Measurements from ENCODE around the gene BIN1. TPM values are rescaled to one million over a fixed set of nuclear protein-coding genes. Genes with fewer than 3 reads are reported as not detected.

The BIN1 gene
- total RNA-seq, 1 donor from 2014 or later: 71.6 TPM

DNA sequence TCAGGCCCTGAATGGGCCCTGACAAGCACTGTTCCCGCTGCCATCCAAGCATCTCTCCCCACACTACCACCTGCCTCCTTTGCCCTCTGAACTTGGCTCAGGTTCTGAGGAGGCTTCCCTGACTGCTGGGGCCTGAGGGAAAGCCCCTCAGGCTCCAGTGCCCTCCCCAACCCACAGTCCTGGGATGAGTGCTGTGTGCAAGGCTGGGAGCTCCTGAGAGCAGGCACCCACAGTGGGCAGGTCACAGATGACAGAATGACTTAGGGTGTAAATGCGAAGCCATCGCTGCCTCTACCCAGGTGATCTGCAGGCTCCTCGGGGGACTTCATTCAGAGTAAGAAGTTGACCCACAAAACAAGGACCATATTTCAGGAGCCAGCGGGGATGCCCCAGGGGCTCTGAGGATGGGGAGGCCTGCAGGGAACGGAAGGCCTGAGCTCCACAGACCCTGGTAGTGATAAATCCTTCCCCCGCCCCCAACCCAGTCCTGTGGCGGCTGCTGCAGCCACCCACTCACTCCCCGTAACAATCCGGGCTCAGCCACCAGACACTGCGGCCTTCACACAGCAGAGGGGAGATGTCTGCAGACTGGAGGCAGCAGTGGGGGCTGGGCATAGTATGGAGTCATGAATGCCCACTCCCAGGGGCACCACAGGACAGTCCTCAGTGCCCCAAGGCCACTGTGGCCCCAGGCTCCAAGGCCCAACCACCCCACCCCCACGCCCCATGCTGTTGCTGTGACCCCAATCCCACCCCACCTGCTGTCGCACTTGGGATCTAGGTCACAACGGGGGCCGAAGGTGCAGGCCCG is 8.9 kb downstream of the BIN1 start:
- Histone ChIP-seq H3K27ac (no peak overlapping the region), H3K4me1 (peaks cover 0 to 20% of the 10 kb centered on the region in 2 donors), H3K27me3 (no peaks in the 10 kb centered on the region), H3K9me3 (no peaks in the 10 kb centered on the region), H3K36me3 (no peaks in the 10 kb centered on the region), H3K4me3 (no peak overlapping the region)
- TF ChIP-seq CTCF (IDR thresholded peaks at IDR 0.05): no peak
- no peak for DNase-seq (ENCODE audit: low spot score in 2 of 2)
- intact Hi-C loops (cut with DNase I): no loop called here

DNA sequence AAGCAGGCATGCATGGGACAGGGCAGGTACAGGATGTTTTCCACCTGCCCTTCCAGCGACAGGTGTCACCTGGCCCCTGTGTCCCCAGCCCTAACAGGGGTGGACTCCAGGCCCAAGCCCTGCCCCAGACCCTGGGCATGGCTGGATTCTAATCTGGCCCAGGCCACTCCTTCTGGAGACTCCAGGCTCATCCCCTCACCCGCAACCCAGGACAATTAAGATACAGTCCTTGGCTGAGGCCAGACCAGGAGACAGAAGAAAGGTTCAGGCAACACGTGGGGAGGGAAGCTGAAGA is 9.5 kb downstream of the BIN1 start:
- H3K27me3 ChIP-seq: no peaks in the 10 kb centered on the region
- H3K27ac ChIP-seq: no peak overlapping the region
- no peak for DNase-seq (ENCODE audit: low spot score in 2 of 2)
- no peaks in the 10 kb centered on the region for H3K36me3 ChIP-seq
- intact Hi-C loops (cut with DNase I): no loop called here
- TF ChIP-seq CTCF (IDR thresholded peaks at IDR 0.05): no peak
- peaks cover 0 to 20% of the 10 kb centered on the region in 2 donors for H3K4me1 ChIP-seq
- H3K4me3 ChIP-seq: no peak overlapping the region
- H3K9me3 ChIP-seq: no peaks in the 10 kb centered on the region

- Histone ChIP-seq H3K4me3 (no peak overlapping the region), H3K27me3 (no peaks in the 10 kb centered on the region), H3K4me1 (peaks cover 0 to 20% of the 10 kb centered on the region in 2 donors), H3K36me3 (no peaks in the 10 kb centered on the region), H3K27ac (no peak overlapping the region), H3K9me3 (no peaks in the 10 kb centered on the region)
- TF ChIP-seq CTCF (IDR thresholded peaks at IDR 0.05): no peak
- no peak for DNase-seq (ENCODE audit: low spot score in 2 of 2)
- intact Hi-C loops (cut with DNase I): no loop called here
Measured at GRCh38 chr2:127096718-127097470, 10.1 kb downstream of the BIN1 start.

DNA sequence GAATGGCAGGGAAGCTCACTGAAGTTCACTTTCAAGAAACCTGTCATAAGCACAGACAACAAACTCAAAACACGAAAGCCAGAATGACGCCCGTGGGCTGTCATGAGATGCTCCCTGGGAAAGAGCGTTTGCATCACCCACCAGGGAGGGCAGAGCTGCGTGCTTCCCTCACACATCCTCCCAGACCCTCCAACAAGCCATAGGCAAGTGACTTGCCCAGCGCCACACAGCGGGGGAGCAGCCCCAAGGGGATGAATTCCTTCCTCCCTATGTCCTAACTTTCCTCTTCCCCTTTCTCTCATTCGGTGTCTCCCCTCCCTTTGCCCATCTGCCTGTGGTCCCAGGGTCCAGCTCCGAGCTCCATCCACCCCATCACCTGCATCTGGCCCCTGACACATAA is 10.7 kb downstream of the BIN1 start:
- intact Hi-C loops (cut with DNase I): no loop called here
- H3K9me3 ChIP-seq: no peaks in the 10 kb centered on the region

DNA sequence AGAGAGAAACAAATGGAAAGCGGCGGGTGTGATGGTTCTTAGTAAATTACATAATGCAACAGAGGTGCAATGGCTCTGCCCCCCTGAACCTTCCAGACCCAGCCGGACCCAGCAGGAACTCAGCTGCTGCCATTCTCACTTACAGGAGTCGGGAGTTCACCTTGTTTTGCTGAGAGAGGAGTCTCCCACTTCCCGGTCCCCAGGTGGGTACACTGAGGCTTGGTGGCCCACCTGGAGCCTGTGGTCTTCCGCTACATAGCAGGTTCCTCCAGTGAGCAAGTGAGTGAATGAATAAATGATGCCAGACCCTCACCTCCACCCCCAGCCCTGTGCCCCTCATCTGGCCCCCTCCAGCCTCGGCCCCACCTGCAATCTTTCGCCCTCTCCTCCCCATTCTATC is 11.2 kb downstream of the BIN1 start:
- no peaks in the 10 kb centered on the region for H3K36me3 ChIP-seq
- intact Hi-C loops (cut with DNase I): no loop called here
- H3K27ac ChIP-seq: no peak overlapping the region
- no peaks in the 10 kb centered on the region for H3K27me3 ChIP-seq
- TF ChIP-seq CTCF (IDR thresholded peaks at IDR 0.05): no peak
- H3K9me3 ChIP-seq: no peaks in the 10 kb centered on the region
- H3K4me1 ChIP-seq: peaks cover 0 to 20% of the 10 kb centered on the region in 2 donors
- no peak overlapping the region for H3K4me3 ChIP-seq
- DNase-seq (ENCODE audit: low spot score in 2 of 2): no peak

More for the DNA sequence above, 10.7 kb downstream of the BIN1 start:
- Histone ChIP-seq H3K36me3 (no peaks in the 10 kb centered on the region), H3K4me1 (peaks cover 0 to 20% of the 10 kb centered on the region in 2 donors), H3K27ac (no peak overlapping the region), H3K27me3 (no peaks in the 10 kb centered on the region), H3K4me3 (no peak overlapping the region)
- TF ChIP-seq CTCF (IDR thresholded peaks at IDR 0.05): no peak
- no peak for DNase-seq (ENCODE audit: low spot score in 2 of 2)

Measured in ascending aorta (tissue), 2 donors.